ENCODE data around the gene ELOVL3. TPM values are rescaled to one million over a fixed set of nuclear protein-coding genes. Genes with fewer than 3 reads are reported as not detected.

The ELOVL3 gene
- total RNA-seq, 1 donor from 2014 or later = not detected

DNA sequence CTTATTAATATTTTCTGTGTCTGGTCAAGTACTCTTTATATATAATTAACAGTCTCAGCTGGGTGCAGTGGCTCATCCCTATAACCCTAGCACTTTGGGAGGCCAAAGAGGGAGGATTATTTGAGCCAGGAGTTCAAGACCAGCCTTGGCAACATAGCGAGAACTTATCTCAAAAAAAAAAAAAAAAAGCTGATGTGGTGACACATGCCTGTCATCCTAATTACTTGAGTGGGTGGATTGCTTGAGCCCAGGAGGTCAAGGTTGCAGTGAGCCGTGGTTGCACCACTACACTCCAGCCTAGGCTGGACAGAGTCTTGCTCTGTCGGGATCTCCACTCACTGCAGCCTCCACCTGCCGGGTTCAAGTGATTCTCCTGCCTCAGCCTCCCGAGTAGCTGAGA, 6.7 kb upstream of the ELOVL3 start:
- Histone ChIP-seq H3K27me3 (ENCODE audit: low read depth) (peaks cover 4% of the 10 kb centered on the region), H3K4me1 (no peaks in the 10 kb centered on the region), H3K9me3 (replicated peaks) (no peaks in the 10 kb centered on the region), H3K4me3 (no peak overlapping the region), H3K27ac (replicated peaks) (no peak overlapping the region), H3K36me3 (no peaks in the 10 kb centered on the region)
- intact Hi-C loops (cut with micrococcal nuclease) = no loop called here
- no peak for DNase-seq
- TF ChIP-seq, protein P1, sequence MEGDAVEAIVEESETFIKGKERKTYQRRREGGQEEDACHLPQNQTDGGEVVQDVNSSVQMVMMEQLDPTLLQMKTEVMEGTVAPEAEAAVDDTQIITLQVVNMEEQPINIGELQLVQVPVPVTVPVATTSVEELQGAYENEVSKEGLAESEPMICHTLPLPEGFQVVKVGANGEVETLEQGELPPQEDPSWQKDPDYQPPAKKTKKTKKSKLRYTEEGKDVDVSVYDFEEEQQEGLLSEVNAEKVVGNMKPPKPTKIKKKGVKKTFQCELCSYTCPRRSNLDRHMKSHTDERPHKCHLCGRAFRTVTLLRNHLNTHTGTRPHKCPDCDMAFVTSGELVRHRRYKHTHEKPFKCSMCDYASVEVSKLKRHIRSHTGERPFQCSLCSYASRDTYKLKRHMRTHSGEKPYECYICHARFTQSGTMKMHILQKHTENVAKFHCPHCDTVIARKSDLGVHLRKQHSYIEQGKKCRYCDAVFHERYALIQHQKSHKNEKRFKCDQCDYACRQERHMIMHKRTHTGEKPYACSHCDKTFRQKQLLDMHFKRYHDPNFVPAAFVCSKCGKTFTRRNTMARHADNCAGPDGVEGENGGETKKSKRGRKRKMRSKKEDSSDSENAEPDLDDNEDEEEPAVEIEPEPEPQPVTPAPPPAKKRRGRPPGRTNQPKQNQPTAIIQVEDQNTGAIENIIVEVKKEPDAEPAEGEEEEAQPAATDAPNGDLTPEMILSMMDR (IDR thresholded peaks at IDR 0.05; ENCODE audit: borderline replicate concordance) = no peak

DNA sequence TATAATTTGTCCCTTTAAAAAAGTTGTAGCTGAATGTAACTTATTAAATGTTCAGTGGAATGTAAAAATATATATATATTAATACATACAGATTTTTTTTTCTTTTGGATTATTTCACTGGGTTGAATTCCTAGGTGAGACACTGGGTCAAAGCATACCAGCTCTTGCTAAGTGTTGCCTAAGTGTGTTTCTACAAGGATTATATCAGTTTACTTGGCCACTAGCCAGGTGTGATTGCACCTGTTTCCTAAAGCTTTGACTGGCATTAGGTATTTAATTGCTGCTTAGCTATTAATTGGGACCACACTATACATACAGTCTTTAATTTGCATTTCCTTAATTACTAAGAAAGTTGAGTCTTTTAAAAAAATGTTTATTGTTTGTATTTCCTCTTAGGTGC, 5.5 kb upstream of the ELOVL3 start:
- no peak overlapping the region for H3K4me3 ChIP-seq
- intact Hi-C loops (cut with micrococcal nuclease) = loop anchor here (10.0 kb wide), 1 partner anchor 56 kb away; no protein-coding TSS in a partner anchor
- H3K4me1 ChIP-seq = peaks cover 7% of the 10 kb centered on the region
- peaks cover 4% of the 10 kb centered on the region for H3K27me3 ChIP-seq (ENCODE audit: low read depth)
- no peaks in the 10 kb centered on the region for H3K36me3 ChIP-seq
- no peak overlapping the region for H3K27ac ChIP-seq (replicated peaks)
- DNase-seq = no peak
- H3K9me3 ChIP-seq (replicated peaks) = no peaks in the 10 kb centered on the region
- TF ChIP-seq, protein P1 (IDR thresholded peaks at IDR 0.05; ENCODE audit: borderline replicate concordance) = no peak

DNA sequence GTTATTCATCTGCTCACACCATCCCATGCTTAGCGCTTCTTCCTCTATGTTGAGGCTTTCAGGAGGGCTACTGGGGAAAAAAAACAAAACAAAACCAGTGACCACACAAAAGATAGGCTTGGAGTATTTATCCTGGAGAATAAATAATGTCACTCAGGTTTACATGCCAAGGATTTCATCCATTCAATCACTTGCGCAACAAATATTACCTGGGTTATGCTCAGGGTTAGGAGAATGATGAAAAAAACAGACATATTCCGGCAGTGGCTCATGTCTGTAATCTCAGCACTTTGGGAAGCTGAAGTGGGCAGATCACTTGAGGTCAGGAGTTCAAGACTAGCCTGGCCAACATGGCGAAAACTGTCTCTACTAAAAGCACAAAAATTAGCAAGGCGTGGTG, 3.3 kb upstream of the ELOVL3 start:
- intact Hi-C loops (cut with micrococcal nuclease) = loop anchor here (10.0 kb wide), 1 partner anchor 58 kb away; no protein-coding TSS in a partner anchor
- TF ChIP-seq, protein P1 (IDR thresholded peaks at IDR 0.05; ENCODE audit: borderline replicate concordance) = no peak

DNA sequence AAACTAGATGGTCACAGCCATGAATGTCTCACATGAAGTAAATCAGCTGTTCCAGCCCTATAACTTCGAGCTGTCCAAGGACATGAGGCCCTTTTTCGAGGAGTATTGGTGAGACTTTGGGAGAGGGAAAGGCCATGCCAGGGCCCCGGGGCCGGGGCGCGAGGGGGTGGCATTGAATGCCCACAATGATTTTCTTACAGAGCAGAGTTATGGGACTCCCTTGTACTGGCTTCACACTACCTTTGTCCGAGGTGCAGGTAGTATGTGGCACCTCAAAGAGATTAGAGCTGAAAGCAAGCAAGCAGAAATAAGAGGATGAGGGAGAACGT, 407 bp downstream of the ELOVL3 start:
- Histone ChIP-seq H3K36me3 (no peaks in the 10 kb centered on the region), H3K27me3 (ENCODE audit: low read depth) (peaks cover 38% of the 10 kb centered on the region), H3K4me3 (peak overlapping the region; percentile 57), H3K9me3 (replicated peaks) (no peaks in the 10 kb centered on the region), H3K4me1 (peaks cover 36% of the 10 kb centered on the region), H3K27ac (replicated peaks) (peak overlapping the region; percentile 82)
- TF ChIP-seq, protein P1 (IDR thresholded peaks at IDR 0.05; ENCODE audit: borderline replicate concordance) = no peak
- no peak for DNase-seq
- intact Hi-C loops (cut with micrococcal nuclease) = loop anchor here (5.0 to 10.0 kb wide), 2 partner anchors 62 to 126 kb away; no protein-coding TSS in a partner anchor

More for the DNA sequence above, 3.3 kb upstream of the ELOVL3 start:
- H3K27me3 ChIP-seq (ENCODE audit: low read depth) = peaks cover 10% of the 10 kb centered on the region
- H3K27ac ChIP-seq (replicated peaks) = no peak overlapping the region
- no peaks in the 10 kb centered on the region for H3K36me3 ChIP-seq
- no peak overlapping the region for H3K4me3 ChIP-seq
- H3K9me3 ChIP-seq (replicated peaks) = no peaks in the 10 kb centered on the region
- DNase-seq = no peak
- H3K4me1 ChIP-seq = peaks cover 18% of the 10 kb centered on the region

DNA sequence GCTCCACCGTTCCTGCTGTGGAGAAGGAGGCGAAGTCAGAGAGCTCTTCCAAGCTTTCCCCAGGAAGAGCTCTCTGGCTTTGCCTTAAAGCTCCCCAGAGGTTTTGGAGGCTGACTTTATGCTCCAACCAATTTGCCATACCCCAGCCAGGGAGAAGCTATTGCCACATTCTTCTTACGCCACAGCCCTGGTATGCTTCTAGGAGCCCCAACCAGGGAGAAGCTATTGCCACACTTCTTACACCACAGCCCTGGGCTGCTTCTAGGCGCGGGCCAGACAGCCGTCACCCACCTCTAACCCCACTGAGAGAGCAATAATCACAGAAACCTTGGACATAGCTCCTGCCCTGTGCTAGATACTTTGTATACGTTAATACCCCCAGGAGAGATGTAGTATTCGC, 951 bp downstream of the ELOVL3 start:
- H3K4me3 ChIP-seq = no peak overlapping the region
- TF ChIP-seq, protein P1 (IDR thresholded peaks at IDR 0.05; ENCODE audit: borderline replicate concordance) = no peak
- no peak overlapping the region for H3K27ac ChIP-seq (replicated peaks)
- no peak for DNase-seq
- H3K4me1 ChIP-seq = peaks cover 40% of the 10 kb centered on the region
- intact Hi-C loops (cut with micrococcal nuclease) = loop anchor here (5.0 to 10.0 kb wide), 2 partner anchors 62 to 125 kb away; no protein-coding TSS in a partner anchor
- H3K27me3 ChIP-seq (ENCODE audit: low read depth) = peaks cover 43% of the 10 kb centered on the region
- H3K36me3 ChIP-seq = no peaks in the 10 kb centered on the region
- H3K9me3 ChIP-seq (replicated peaks) = no peaks in the 10 kb centered on the region
